ENCODE results near the gene CDHR2.

GRCh38 chr5:176529116-176529740, 19.9 kb upstream of the CDHR2 start:
- TF ChIP-seq REST (IDR thresholded peaks at IDR 0.05; ENCODE audit: low read depth) (no peak), CEBPB (IDR thresholded peaks at IDR 0.05) (no peak), RAD21 (IDR thresholded peaks at IDR 0.05; ENCODE audit: low read depth) (no peak), MAX (IDR thresholded peaks at IDR 0.05) (no peak), CREB1 (IDR thresholded peaks at IDR 0.05; ENCODE audit: low read depth) (no peak), NFIC (IDR thresholded peaks at IDR 0.05) (no peak), EGR1 (IDR thresholded peaks at IDR 0.05) (no peak), FOXM1 (IDR thresholded peaks at IDR 0.05; ENCODE audit: borderline replicate concordance, low read depth) (no peak), TAF1 (IDR thresholded peaks at IDR 0.05; ENCODE audit: low read depth) (no peak)
